Osteocyte (in vitro differentiated cells): ENCODE measurements around the gene ZFHX3. TPM values are rescaled to one million over a fixed set of nuclear protein-coding genes. Genes with fewer than 3 reads are reported as not detected.

Source experiments
- DNase-seq: peaks from one replicate; pipeline ENCODE4 v3.0.0; 2021; ENCODE audit warnings: mixed read lengths; ENCODE audit not compliant: unreplicated experiment; ENCODE audit errors: extremely low spot score
- H3K27ac Mint-ChIP-seq: one replicate; pipeline ENCODE4 v1.8.0; 2021; ENCODE audit warnings: mild to moderate bottlenecking, mixed read lengths; ENCODE audit not compliant: unreplicated experiment
- H3K27me3 Mint-ChIP-seq: one replicate; pipeline ENCODE4 v1.8.0; 2021; ENCODE audit warnings: mixed read lengths; ENCODE audit not compliant: unreplicated experiment
- H3K36me3 Mint-ChIP-seq: one replicate; pipeline ENCODE4 v1.8.0; 2021; ENCODE audit warnings: mixed read lengths; ENCODE audit not compliant: unreplicated experiment
- H3K4me1 Mint-ChIP-seq: one replicate; pipeline ENCODE4 v1.8.0; 2021; ENCODE audit warnings: mixed read lengths; ENCODE audit not compliant: unreplicated experiment
- H3K4me3 Mint-ChIP-seq: one replicate; pipeline ENCODE4 v1.8.0; 2021; ENCODE audit warnings: mild to moderate bottlenecking, moderate library complexity, mixed read lengths; ENCODE audit not compliant: unreplicated experiment
- H3K9me3 Mint-ChIP-seq: one replicate; pipeline ENCODE4 v1.8.0; 2021; ENCODE audit warnings: mixed read lengths; ENCODE audit not compliant: unreplicated experiment
- CTCF ChIP-seq: fragments of 200-600 bp; sonication (generic); IDR thresholded peaks from 2 replicates; pipeline ENCODE4 v1.5.0; 2021; ENCODE audit warnings: antibody characterized with exemption, mild to moderate bottlenecking, moderate library complexity
- total RNA-seq: library from RNA; stranded (reverse); gene quantifications from 2 replicates; pipeline ENCODE4 v1.2.1, GENCODE V29; 2021

Gene ZFHX3
- total RNA-seq, 1 donor from 2014 or later, result 89.1 TPM

GRCh38 chr16:72740347-72740746 lies 307.6 kb downstream of the ZFHX3 start:
- Mint-ChIP-seq H3K4me1 (peaks cover 21% of the 10 kb centered on the region), H3K36me3 (no peaks in the 10 kb centered on the region), H3K9me3 (no peaks in the 10 kb centered on the region), H3K27me3 (no peaks in the 10 kb centered on the region), H3K4me3 (no peak overlapping the region), H3K27ac (no peak overlapping the region)
- no peak for DNase-seq
- TF ChIP-seq CTCF, result no peak

- H3K36me3 Mint-ChIP-seq, result no peaks in the 10 kb centered on the region
- no peak overlapping the region for H3K4me3 Mint-ChIP-seq
- peaks cover 19% of the 10 kb centered on the region for H3K4me1 Mint-ChIP-seq
- TF ChIP-seq CTCF, result no peak
- H3K27me3 Mint-ChIP-seq, result no peaks in the 10 kb centered on the region
- no peak for DNase-seq
- peaks cover 6% of the 10 kb centered on the region for H3K9me3 Mint-ChIP-seq
- H3K27ac Mint-ChIP-seq, result no peak overlapping the region
Measured at GRCh38 chr16:72739577-72739976, 308.4 kb downstream of the ZFHX3 start.

- Mint-ChIP-seq H3K9me3 (peaks cover 26% of the 10 kb centered on the region), H3K27ac (no peak overlapping the region), H3K4me3 (no peak overlapping the region), H3K27me3 (no peaks in the 10 kb centered on the region), H3K36me3 (peaks cover 2% of the 10 kb centered on the region), H3K4me1 (peaks cover 19% of the 10 kb centered on the region)
- no peak for DNase-seq
- TF ChIP-seq CTCF, result no peak
Measured at GRCh38 chr16:72736074-72736473, 311.9 kb downstream of the ZFHX3 start.
